Transverse colon (tissue), 4 donors: ENCODE data around the gene AGAP1. TPM values are rescaled to one million over a fixed set of nuclear protein-coding genes. Genes with fewer than 3 reads are reported as not detected.

Experiments used
- DNase-seq: peaks from one replicate; pipeline ENCODE4 v3.0.0-alpha.2; 2019
- H3K27ac ChIP-seq, 4 donors: fragments of 200-600 bp; sonication (generic); 2 replicates each; pipeline ENCODE4 v1.5.1; 2016 to 2018; ENCODE audit warnings: inconsistent platforms in 4 of 4
- H3K27me3 ChIP-seq: fragments of 200-600 bp; sonication (generic); 2 replicates; pipeline ENCODE4 v1.5.1; 2017; ENCODE audit warnings: inconsistent platforms
- H3K36me3 ChIP-seq, 4 donors: fragments of 200-600 bp; sonication (generic); 2 replicates each; pipeline ENCODE4 v1.5.1; 2017 to 2019; ENCODE audit warnings: inconsistent platforms in 4 of 4
- H3K4me1 ChIP-seq, 4 donors: fragments of 200-600 bp; sonication (generic); 2 replicates each; pipeline ENCODE4 v1.5.1; 2017 to 2020; ENCODE audit warnings: inconsistent platforms in 4 of 4
- H3K4me3 ChIP-seq, 4 donors: fragments of 200-600 bp; sonication (generic); 1 replicate in 1 of 4; 2 replicates in 3 of 4; pipeline versions ENCODE4 v1.5.1 to v1.6.1; 2017 to 2019; ENCODE audit warnings: inconsistent platforms in 4 of 4
- H3K9me3 ChIP-seq, 2 donors: fragments of 200-600 bp; sonication (generic); 2 replicates each; pipeline ENCODE4 v1.5.1; 2017 to 2019; ENCODE audit warnings: inconsistent platforms in 2 of 2
- EP300 ChIP-seq: sonication (generic); formaldehyde crosslinking; IDR thresholded peaks from one replicate; pipeline ENCODE4 v1.6.1; 2017; ENCODE audit warnings: antibody characterized with exemption, low read depth
- POLR2A ChIP-seq: fragments of 450-650 bp; IDR thresholded peaks from one replicate; pipeline ENCODE4 v1.6.1; 2016; ENCODE audit warnings: antibody characterized with exemption, mild to moderate bottlenecking, moderate library complexity
- POLR2AphosphoS5 ChIP-seq, 3 donors: sonication (generic); formaldehyde crosslinking; IDR thresholded peaks; one replicate each; pipeline ENCODE4 v1.6.1; 2016; ENCODE audit warnings: antibody characterized with exemption in 3 of 3
- WGBS, 2 donors: methylation state at CpG; one replicate each; pipeline ENCODE4 v1.1.5; 2018; ENCODE audit warnings: low coverage in 1 of 2; 5-methylcytosine and 5-hydroxymethylcytosine counted together
- in situ Hi-C, 4 donors: fragments of 200-750 bp; cut with MboI; loops; one replicate each; pipeline versions ENCODE4 v1.15.0 to v1.15.1; 2017; ENCODE audit warnings: low sequenced_read_pairs in 3 of 4, low pct_ligation_motif_present in 1 of 4, low pct_unique_long_range_greater_than_20kb in 1 of 4
- intact Hi-C: fragments of 100-400 bp; cut with DNase I; formaldehyde crosslinking; loops from one replicate; pipeline ENCODE4 v1.15.1; 2023; ENCODE audit warnings: low total_unique reads
- total RNA-seq, 4 donors: library from RNA; depleted of rRNA; stranded (reverse); fragments of >200 nt; gene quantifications; one replicate each; pipeline ENCODE4 v1.1.0, GENCODE V29; 2016
- TF ChIP-seq, protein P1 (sequence below), 5 experiments: fragments of 200-600 bp in 3 of 5; fragments of 450-650 bp in 2 of 5; sonication (generic) in 3 of 5; IDR thresholded peaks; 1 replicate in 2 of 5; 2 replicates in 3 of 5; pipeline ENCODE4 v1.5.1; 2016 to 2017; ENCODE audit warnings: antibody characterized with exemption in 5 of 5, inconsistent platforms in 3 of 5, mild to moderate bottlenecking in 2 of 5, moderate library complexity in 1 of 5

AGAP1 gene
- total RNA-seq, 4 donors from 2014 or later = 56.1 to 96.9 (median 71.2) TPM

GRCh38 chr2:235870515-235870914 is 376.7 kb downstream of the AGAP1 start:
- Histone ChIP-seq H3K27ac (no peak overlapping the region), H3K4me3 (no peak overlapping the region), H3K4me1 (no peaks in the 10 kb centered on the region), H3K27me3 (no peaks in the 10 kb centered on the region), H3K9me3 (no peaks in the 10 kb centered on the region), H3K36me3 (no peaks in the 10 kb centered on the region)
- in situ Hi-C loops = no loop called here
- WGBS, 2 donors = 88 to 100% methylated on average over 1 of the region's 1 CpG
- TF ChIP-seq POLR2AphosphoS5 (IDR thresholded peaks at IDR 0.05) (no peak), POLR2A (no peak)
- intact Hi-C loops = no loop called here
- no peak for DNase-seq

DNA sequence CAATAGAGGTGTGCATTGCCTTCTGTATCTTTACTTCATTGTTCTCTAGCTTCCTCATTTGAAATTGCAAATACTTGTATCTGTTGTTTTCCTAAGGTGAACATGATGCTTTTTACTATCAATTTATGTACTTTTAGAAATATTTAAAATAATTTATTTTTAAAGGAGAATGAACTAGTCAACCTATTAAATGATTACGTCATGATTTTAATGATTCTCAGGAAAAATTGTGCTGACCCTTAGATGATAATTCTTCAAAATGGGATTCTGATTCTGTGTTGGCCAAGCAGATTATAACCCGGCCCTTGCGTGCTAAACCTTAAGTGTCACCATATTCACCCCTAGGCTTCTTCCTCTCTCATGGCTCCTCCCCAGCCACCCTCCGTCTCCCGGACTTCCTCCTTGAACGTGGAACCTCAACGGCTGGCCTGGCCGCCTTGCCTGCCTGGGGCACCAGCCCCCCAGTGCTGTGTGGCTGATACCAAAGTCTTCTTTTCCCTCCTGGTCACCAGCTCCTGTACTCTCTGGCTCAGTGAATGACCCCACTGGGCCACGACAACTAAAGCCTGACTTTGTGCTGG is 382.3 kb downstream of the AGAP1 start:
- in situ Hi-C loops = no loop called here
- no peak for TF ChIP-seq EP300
- no peak for TF ChIP-seq POLR2A
- no peak for TF ChIP-seq POLR2AphosphoS5 (IDR thresholded peaks at IDR 0.05)
- TF ChIP-seq, protein P1, sequence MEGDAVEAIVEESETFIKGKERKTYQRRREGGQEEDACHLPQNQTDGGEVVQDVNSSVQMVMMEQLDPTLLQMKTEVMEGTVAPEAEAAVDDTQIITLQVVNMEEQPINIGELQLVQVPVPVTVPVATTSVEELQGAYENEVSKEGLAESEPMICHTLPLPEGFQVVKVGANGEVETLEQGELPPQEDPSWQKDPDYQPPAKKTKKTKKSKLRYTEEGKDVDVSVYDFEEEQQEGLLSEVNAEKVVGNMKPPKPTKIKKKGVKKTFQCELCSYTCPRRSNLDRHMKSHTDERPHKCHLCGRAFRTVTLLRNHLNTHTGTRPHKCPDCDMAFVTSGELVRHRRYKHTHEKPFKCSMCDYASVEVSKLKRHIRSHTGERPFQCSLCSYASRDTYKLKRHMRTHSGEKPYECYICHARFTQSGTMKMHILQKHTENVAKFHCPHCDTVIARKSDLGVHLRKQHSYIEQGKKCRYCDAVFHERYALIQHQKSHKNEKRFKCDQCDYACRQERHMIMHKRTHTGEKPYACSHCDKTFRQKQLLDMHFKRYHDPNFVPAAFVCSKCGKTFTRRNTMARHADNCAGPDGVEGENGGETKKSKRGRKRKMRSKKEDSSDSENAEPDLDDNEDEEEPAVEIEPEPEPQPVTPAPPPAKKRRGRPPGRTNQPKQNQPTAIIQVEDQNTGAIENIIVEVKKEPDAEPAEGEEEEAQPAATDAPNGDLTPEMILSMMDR (IDR thresholded peaks at IDR 0.05) = no peak
- Histone ChIP-seq H3K4me1 (no peaks in the 10 kb centered on the region), H3K27ac (no peak overlapping the region), H3K27me3 (no peaks in the 10 kb centered on the region), H3K9me3 (no peaks in the 10 kb centered on the region), H3K4me3 (no peak overlapping the region), H3K36me3 (no peaks in the 10 kb centered on the region)
- intact Hi-C loops = no loop called here
- no peak for DNase-seq
- 84 to 90% methylated on average over 2 to 9 of the region's 9 CpGs for WGBS, 2 donors

GRCh38 chr2:235877275-235877802 is 383.5 kb downstream of the AGAP1 start:
- Histone ChIP-seq H3K27me3 (no peaks in the 10 kb centered on the region), H3K27ac (no peak overlapping the region), H3K4me3 (no peak overlapping the region), H3K36me3 (no peaks in the 10 kb centered on the region), H3K9me3 (no peaks in the 10 kb centered on the region), H3K4me1 (no peaks in the 10 kb centered on the region)
- intact Hi-C loops (no loop called here), in situ Hi-C loops (no loop called here)
- WGBS, 2 donors = 77 to 78% methylated on average over 11 to 15 of the region's 15 CpGs
- TF ChIP-seq EP300 = no peak
- TF ChIP-seq, protein P1 (IDR thresholded peaks at IDR 0.05) = no peak
- no peak for TF ChIP-seq POLR2A
- no peak for TF ChIP-seq POLR2AphosphoS5 (IDR thresholded peaks at IDR 0.05)
- no peak for DNase-seq

DNA sequence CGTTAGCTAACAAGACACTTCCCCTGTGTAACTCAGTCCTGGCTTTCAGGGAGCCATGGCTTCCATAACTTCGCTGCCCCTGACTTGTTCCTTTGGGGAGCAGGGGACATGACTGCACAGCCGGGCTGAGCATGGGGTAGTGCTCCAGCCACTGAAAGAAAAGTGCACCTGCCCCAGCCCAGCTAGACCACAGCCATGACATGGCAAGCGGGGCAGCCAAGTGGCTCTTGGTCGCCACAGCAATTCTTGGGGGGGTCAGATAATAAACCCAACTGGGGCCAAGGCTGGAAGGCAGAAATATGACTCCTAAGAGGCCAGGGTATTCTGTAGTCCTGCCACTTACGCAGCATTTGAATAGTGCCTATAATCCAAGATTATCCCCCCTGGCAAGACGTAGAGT is 385.3 kb downstream of the AGAP1 start:
- Histone ChIP-seq H3K27ac (no peak overlapping the region), H3K4me3 (no peak overlapping the region), H3K9me3 (no peaks in the 10 kb centered on the region), H3K36me3 (no peaks in the 10 kb centered on the region), H3K4me1 (no peaks in the 10 kb centered on the region), H3K27me3 (no peaks in the 10 kb centered on the region)
- no peak for DNase-seq
- in situ Hi-C loops = no loop called here
- TF ChIP-seq POLR2AphosphoS5 (IDR thresholded peaks at IDR 0.05) (no peak), EP300 (no peak), POLR2A (no peak)
- TF ChIP-seq, protein P1 (IDR thresholded peaks at IDR 0.05) = no peak
- intact Hi-C loops = no loop called here
- 90 to 97% methylated on average over 2 to 7 of the region's 7 CpGs for WGBS, 2 donors

- 82 to 84% methylated on average over 3 of the region's 3 CpGs for WGBS, 2 donors
- intact Hi-C loops (no loop called here), in situ Hi-C loops (no loop called here)
Observed at GRCh38 chr2:235883675-235884074, 389.8 kb downstream of the AGAP1 start.

More at GRCh38 chr2:235883675-235884074, 389.8 kb downstream of the AGAP1 start:
- Histone ChIP-seq H3K36me3 (no peaks in the 10 kb centered on the region), H3K9me3 (no peaks in the 10 kb centered on the region), H3K4me1 (no peaks in the 10 kb centered on the region), H3K4me3 (no peak overlapping the region), H3K27me3 (no peaks in the 10 kb centered on the region), H3K27ac (no peak overlapping the region)
- no peak for DNase-seq
- TF ChIP-seq EP300 = no peak
- TF ChIP-seq, protein P1 (IDR thresholded peaks at IDR 0.05) = no peak
- TF ChIP-seq POLR2AphosphoS5 (IDR thresholded peaks at IDR 0.05) = no peak
- no peak for TF ChIP-seq POLR2A
